Raji (cell line): Measurements from ENCODE around the gene C21orf58.
A peak's percentile ranks its signal among the peaks of the same experiment; 100 is the strongest.

Experiments used
- POLR2A ChIP-seq: IDR thresholded peaks from 2 replicates; pipeline ENCODE4 v1.6.1; 2011; ENCODE audit warnings: low read depth, low read length, control low read depth; ENCODE audit not compliant: insufficient read depth

Gene C21orf58

DNA sequence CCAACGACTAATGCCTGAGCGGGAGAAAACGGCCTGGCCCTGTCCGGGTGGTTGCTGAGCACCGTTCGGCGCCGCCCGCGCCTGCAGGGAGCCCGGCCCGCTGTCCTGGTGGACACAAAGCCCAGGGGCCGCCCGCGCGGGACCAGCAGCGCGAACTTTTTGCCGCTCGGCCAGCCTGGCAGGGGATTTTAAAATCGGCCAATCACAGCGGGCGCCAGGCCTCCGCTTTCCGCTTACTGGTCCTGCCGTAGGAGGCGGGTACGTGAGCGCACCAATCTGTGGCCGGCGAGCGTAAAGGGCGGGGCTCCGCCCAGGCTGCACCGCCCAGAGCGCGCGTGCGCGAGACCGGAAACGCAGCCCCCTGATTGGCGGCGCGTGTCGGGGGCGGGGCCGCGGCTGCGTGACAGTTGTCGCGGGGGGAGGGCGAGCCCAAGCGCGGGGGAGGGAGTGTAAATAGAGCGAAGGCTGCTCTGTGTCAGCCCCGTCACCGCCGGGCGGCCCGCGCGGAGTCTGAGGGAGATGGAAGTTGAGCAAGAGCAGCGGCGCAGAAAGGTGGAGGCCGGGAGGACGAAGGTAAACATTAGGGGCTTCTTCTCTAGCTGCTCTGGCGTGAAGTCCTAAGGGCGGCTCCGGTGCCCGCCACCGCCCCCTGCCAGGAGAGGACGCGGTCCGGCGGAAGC, at the start of gene C21orf58, which contains the start of gene PCNT:
Gene C21orf58 (minus strand): TSS at position 161 of the 680 bp plus-strand sequence. CDS start 1,132 bp downstream, outside the sequence.
Gene PCNT (plus strand): TSS at position 447 of the 680 bp plus-strand sequence. CDS start 73 bp downstream, at position 520.
- peak; percentile 71 for TF ChIP-seq POLR2A

DNA sequence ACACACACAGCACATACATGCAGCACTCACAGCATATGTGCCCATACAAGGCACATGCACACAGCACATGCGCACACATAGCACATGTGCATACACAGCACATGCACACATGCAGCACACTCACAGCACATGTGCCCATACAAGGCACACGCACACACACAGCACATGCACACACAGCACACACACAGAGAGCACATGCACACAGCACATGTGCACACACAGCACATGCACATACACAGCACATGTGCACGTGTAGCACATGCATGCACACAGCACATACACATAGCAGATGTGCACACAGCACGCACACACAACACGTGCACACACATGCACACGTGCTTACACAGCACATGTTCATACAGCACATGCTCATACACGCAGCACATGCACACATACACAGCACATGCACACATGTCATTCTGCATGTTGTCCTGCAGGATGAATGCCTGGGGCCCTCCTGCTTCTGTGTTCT, 48.4 kb upstream of the C21orf58 start:
- TF ChIP-seq POLR2A, result no peak

DNA sequence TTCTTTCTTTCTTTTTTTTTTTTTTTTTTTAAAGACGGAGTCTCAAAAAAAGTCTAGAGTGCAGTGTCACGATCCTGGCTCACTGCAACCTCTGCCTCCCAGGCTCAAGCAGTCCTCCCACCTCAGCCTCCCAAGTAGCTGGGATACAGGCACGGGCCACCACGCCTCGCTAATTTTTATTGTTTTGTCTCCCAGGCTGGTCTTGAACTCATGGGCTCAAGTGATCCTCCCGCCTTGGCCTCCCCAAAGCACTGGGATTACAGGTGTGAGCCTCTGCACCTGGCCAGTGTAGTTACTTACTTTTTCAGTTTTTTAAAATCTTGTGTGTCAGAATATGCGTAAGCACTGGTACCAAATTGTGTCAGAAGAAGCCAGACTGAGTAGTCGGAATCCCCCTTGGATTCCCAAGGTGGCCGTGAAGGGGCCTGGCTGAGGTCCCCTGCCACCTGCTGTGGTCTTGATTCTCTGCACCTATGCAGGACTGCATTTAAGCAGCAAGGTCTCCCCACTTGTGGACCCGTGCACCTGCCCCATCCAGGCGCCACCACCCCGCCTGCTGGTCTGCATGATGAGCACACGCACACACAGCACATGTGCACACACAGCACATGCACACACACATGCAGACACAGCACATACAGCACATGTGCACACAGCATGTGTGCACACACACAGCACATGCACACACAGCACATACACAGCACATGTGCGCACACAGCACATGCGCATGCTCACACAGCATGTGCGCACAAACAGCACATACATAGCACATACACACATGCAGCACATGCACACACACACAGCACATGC, 47.7 kb upstream of the C21orf58 start:
- TF ChIP-seq POLR2A, result no peak

DNA sequence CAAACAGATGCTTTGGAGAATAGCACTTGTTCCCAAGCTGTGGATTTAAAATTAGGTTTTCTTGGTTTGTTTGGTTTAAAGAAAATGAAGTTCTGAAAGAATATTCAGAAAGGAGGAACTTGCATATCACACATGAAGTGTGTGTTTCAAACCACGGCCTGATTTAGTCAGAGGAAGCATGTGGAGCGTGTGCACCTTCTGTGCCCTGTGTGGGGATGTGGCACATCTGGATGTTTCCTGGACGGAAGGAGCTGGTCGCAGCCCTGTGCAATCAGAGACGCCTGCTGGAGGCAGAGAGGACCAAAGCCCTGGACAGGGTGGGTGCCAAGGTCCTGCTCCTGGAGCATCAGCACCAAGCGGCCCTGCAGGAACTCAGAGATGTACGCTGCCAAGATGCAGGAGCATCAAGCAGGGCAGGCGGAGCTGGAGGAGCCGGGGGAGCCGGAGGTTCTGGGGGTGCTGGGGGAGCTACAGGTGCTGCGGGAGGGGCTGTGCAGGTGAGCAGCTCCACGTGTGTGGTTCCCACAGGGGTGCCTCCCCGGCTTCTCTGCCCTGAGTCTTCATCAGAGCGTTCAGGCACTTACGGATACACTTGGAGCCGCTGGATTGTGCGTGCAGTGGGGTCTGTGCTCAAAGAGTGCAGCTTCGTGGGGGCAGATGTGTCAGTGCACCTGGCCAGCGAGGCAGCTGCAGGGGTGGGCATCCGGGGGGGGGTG, 46.0 kb upstream of the C21orf58 start:
- TF ChIP-seq POLR2A, result no peak

- no peak for TF ChIP-seq POLR2A
Observed at GRCh38 chr21:46368533-46369285, 45.0 kb upstream of the C21orf58 start.

DNA sequence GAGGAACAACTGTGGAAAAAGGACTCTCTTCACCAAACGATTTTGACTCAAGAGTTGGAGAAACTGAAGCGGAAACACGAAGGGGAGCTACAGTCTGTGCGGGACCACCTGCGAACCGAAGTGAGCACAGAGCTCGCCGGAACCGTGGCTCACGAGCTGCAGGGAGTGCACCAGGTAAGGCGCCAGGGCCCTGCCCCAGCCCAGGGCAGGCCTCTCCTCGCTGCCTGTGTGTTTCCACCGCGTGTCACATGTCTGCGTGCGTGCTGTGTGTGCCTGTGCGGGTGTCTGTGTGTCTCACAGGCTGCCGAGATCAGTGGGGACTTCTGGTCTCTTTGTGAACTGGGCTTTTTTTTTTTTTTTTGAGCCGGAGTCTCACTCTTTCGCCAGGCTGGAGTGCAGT, 43.3 kb upstream of the C21orf58 start:
- TF ChIP-seq POLR2A, result no peak

GRCh38 chr21:46366561-46366960, 42.9 kb upstream of the C21orf58 start:
- no peak for TF ChIP-seq POLR2A

DNA sequence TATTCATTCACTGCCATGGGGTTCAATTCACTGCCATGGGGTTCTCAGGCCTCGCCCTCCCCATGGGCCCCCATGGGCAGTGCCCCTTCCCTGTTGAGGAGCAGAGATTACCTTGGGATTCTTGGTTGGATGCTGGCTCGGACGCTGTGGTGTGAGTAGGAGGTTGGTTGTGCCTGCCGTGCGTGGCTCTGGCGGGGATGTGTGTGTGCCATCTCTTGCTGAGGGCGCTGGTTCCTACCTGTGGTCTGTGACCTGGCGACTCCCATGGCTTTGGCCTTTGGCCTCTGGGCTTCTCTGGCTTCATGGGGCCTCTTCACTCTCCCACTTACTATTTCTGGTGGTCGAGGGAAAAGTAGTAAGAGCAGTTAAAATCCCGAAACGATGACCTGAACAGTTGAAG, 42.4 kb upstream of the C21orf58 start:
- no peak for TF ChIP-seq POLR2A

- no peak for TF ChIP-seq POLR2A
Observed at GRCh38 chr21:46363698-46364097, 40.0 kb upstream of the C21orf58 start.

GRCh38 chr21:46362946-46363345, 39.3 kb upstream of the C21orf58 start:
- no peak for TF ChIP-seq POLR2A

- no peak for TF ChIP-seq POLR2A
Observed at GRCh38 chr21:46361935-46362334, 38.3 kb upstream of the C21orf58 start.

GRCh38 chr21:46361176-46361575, 37.5 kb upstream of the C21orf58 start:
- no peak for TF ChIP-seq POLR2A

- no peak for TF ChIP-seq POLR2A
Observed at GRCh38 chr21:46357684-46358425, 34.2 kb upstream of the C21orf58 start.

DNA sequence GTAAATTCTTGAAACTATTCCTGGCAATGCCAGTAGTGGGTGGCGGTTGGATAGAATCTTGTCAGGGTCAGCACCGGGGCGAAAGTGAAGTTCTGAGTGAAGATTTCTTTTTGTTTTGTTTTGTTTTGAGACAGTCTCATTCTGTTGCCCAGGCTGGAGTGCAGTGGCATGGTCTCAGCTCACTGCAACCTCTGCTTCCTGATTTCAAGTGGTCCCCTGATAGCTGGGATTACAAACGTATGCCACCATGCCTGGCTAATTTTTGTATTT, 33.6 kb upstream of the C21orf58 start:
- TF ChIP-seq POLR2A, result no peak
